ENCODE data around the gene CERS5.
"Not testable (repeated sequence)": the region's sequence is repeated elsewhere in the genome, so short reads cannot be mapped to it uniquely, and the experiment has no call there.

CERS5 gene

GRCh38 chr12:50164963-50165362 lies 2.2 kb downstream of the CERS5 start:
- no peak for DNase-seq (ENCODE audit: low read depth, low spot score)
- H3K27me3 ChIP-seq (ENCODE audit: control insufficient read depth, insufficient read depth, low read length), result no peaks in the 10 kb centered on the region
- H3K36me3 ChIP-seq (ENCODE audit: control insufficient read depth, insufficient read depth, low read length), result no peaks in the 10 kb centered on the region
- WGBS (ENCODE audit: insufficient coverage, insufficient read length), result no CpG with 5 or more reads among the region's 20 CpGs
- no peak overlapping the region for H3K4me3 ChIP-seq (ENCODE audit: low read length)
- H3K4me1 ChIP-seq (ENCODE audit: control insufficient read depth, insufficient read depth, low read length), result no peaks in the 10 kb centered on the region; the same call in 1 of the 2 replicates
- H3K27ac ChIP-seq (ENCODE audit: low read length), result no peak overlapping the region
- no peaks in the 10 kb centered on the region for H3K9me3 ChIP-seq (ENCODE audit: control insufficient read depth, insufficient read depth, low read length)

GRCh38 chr12:50162230-50162629 lies 4.9 kb downstream of the CERS5 start:
- Histone ChIP-seq H3K4me3 (ENCODE audit: low read length) (no peak overlapping the region), H3K9me3 (ENCODE audit: control insufficient read depth, insufficient read depth, low read length) (no peaks in the 10 kb centered on the region), H3K36me3 (ENCODE audit: control insufficient read depth, insufficient read depth, low read length) (no peaks in the 10 kb centered on the region), H3K27me3 (ENCODE audit: control insufficient read depth, insufficient read depth, low read length) (no peaks in the 10 kb centered on the region), H3K4me1 (ENCODE audit: control insufficient read depth, insufficient read depth, low read length) (no peaks in the 10 kb centered on the region; the same call in 1 of the 2 replicates), H3K27ac (ENCODE audit: low read length) (no peak overlapping the region)
- no CpG with 5 or more reads among the region's 2 CpGs for WGBS (ENCODE audit: insufficient coverage, insufficient read length)
- no peak for DNase-seq (ENCODE audit: low read depth, low spot score)

- H3K9me3 ChIP-seq (ENCODE audit: control insufficient read depth, insufficient read depth, low read length), result no peaks in the 10 kb centered on the region
These were observed 6.5 kb downstream of the CERS5 start for GRCh38 chr12:50160643-50161042.

DNA sequence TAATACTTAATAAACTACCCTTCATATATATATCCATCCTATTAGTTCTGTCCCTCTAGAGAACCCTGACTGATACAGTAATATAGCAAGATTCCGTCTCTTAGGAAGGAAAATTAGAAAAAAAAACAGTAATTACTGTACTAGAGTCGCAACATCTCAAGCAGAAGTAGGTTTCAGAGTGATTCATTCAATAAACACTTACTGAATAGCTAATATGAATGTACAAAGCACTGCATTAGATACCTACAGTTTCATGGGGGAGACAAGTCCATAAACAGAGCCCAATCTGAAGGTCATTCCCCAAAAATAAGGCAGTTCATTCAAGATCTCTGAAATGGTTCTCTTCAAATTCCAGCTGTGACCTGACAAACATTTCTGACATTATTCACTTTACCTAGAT lies 9.9 kb downstream of the CERS5 start:
- DNase-seq (ENCODE audit: low read depth, low spot score), result no peak
- H3K9me3 ChIP-seq (ENCODE audit: control insufficient read depth, insufficient read depth, low read length), result no peaks in the 10 kb centered on the region
- no peaks in the 10 kb centered on the region for H3K4me1 ChIP-seq (ENCODE audit: control insufficient read depth, insufficient read depth, low read length)
- WGBS (ENCODE audit: insufficient coverage, insufficient read length), result no CpG with 5 or more reads among the region's 2 CpGs
- H3K27me3 ChIP-seq (ENCODE audit: control insufficient read depth, insufficient read depth, low read length), result no peaks in the 10 kb centered on the region
- no peaks in the 10 kb centered on the region for H3K36me3 ChIP-seq (ENCODE audit: control insufficient read depth, insufficient read depth, low read length)
- H3K4me3 ChIP-seq (ENCODE audit: low read length), result no peak overlapping the region
- no peak overlapping the region for H3K27ac ChIP-seq (ENCODE audit: low read length)

More at GRCh38 chr12:50160643-50161042, 6.5 kb downstream of the CERS5 start:
- Histone ChIP-seq H3K36me3 (ENCODE audit: control insufficient read depth, insufficient read depth, low read length) (no peaks in the 10 kb centered on the region), H3K4me3 (ENCODE audit: low read length) (no peak overlapping the region), H3K27me3 (ENCODE audit: control insufficient read depth, insufficient read depth, low read length) (no peaks in the 10 kb centered on the region), H3K27ac (ENCODE audit: low read length) (no peak overlapping the region), H3K4me1 (ENCODE audit: control insufficient read depth, insufficient read depth, low read length) (no peaks in the 10 kb centered on the region; the same call in 1 of the 2 replicates)
- DNase-seq (ENCODE audit: low read depth, low spot score), result no peak

DNA sequence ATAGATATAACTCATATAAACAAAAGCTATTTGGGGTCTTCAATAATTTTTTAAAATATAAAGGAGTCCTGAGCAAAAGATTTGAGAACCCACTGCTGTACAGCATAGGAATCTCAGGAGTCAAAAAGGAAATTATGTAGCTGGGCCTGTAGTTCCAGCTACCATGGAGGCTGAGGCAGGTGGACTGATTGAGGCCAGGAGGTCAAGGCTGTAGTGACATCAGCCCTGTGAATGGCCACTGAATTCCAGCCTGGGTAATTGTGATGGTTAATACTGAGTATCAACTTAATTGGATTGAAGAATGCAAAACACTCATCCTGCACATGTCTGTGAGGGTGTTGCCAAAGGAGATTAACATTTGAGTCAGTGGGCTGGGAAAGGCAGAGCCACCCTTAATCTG lies 10.5 kb downstream of the CERS5 start:
- H3K4me3 ChIP-seq (ENCODE audit: low read length), result no peak overlapping the region
- no peaks in the 10 kb centered on the region for H3K36me3 ChIP-seq (ENCODE audit: control insufficient read depth, insufficient read depth, low read length)
- H3K27me3 ChIP-seq (ENCODE audit: control insufficient read depth, insufficient read depth, low read length), result no peaks in the 10 kb centered on the region

DNA sequence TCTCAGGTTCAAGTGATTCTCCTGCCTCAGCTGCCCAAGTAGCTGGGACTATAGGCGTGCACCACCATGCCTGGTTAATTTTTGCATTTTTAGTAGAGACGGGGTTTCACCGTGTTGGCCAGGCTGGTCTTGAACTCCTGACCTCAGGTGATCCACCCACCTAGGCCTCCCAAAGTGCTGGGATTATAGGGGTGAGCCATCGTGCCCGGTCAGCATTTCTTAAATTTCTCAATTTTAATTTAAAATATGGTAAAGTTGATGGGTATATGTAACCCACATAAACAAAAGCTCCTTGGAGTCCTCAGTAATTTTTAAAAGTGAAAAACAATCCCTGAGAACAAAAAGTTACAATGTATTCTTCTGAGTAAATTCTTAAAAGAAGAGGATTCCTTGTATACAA lies 12.2 kb downstream of the CERS5 start:
- not testable (repeated sequence) for H3K27me3 ChIP-seq (ENCODE audit: control insufficient read depth, insufficient read depth, low read length); H3K36me3 ChIP-seq (ENCODE audit: control insufficient read depth, insufficient read depth, low read length); H3K27ac ChIP-seq (ENCODE audit: low read length); H3K4me1 ChIP-seq (ENCODE audit: control insufficient read depth, insufficient read depth, low read length); H3K4me3 ChIP-seq (ENCODE audit: low read length); DNase-seq (ENCODE audit: low read depth, low spot score); H3K9me3 ChIP-seq (ENCODE audit: control insufficient read depth, insufficient read depth, low read length)
- WGBS (ENCODE audit: insufficient coverage, insufficient read length), result no CpG with 5 or more reads among the region's 5 CpGs

More for the DNA sequence above, 10.5 kb downstream of the CERS5 start:
- Histone ChIP-seq H3K27ac (ENCODE audit: low read length) (no peak overlapping the region), H3K9me3 (ENCODE audit: control insufficient read depth, insufficient read depth, low read length) (no peaks in the 10 kb centered on the region), H3K4me1 (ENCODE audit: control insufficient read depth, insufficient read depth, low read length) (no peaks in the 10 kb centered on the region)
- no peak for DNase-seq (ENCODE audit: low read depth, low spot score)

DNA sequence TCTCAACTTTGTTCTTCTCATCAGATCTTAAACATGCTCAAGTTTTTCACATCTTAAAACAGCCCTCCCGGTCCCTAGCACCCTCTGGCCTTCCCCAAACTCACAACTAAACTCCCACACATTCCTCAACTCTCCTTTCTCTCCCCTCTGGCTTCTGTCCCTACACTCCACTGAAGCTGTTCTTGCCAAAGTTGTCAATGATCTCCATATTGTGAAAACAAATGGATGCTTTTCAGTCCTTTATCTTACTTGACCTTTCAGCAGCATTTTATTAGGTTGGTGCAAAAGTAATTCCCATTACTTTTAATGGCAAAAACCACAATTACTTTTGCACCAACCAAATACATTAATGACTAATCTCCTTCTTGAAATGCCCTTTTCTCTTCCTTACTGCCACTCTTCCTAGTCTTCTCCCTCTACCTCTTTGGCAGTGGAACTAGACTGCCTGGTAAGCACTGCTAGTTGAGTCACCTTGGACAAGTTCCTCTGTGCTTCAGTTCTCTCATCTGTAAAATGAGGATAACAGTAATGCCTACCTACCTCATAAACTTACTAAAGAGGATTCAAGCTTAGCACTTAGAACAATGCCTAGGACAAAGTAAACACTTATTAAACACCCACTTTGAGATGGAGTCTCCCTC lies 16.0 kb downstream of the CERS5 start:
- DNase-seq (ENCODE audit: low read depth, low spot score), result no peak
- WGBS (ENCODE audit: insufficient coverage, insufficient read length), result 100% methylated on average over 1 of the region's 1 CpG
- Histone ChIP-seq H3K36me3 (ENCODE audit: control insufficient read depth, insufficient read depth, low read length) (no peaks in the 10 kb centered on the region), H3K27me3 (ENCODE audit: control insufficient read depth, insufficient read depth, low read length) (no peaks in the 10 kb centered on the region), H3K4me3 (ENCODE audit: low read length) (no peak overlapping the region), H3K4me1 (ENCODE audit: control insufficient read depth, insufficient read depth, low read length) (no peaks in the 10 kb centered on the region), H3K9me3 (ENCODE audit: control insufficient read depth, insufficient read depth, low read length) (no peaks in the 10 kb centered on the region), H3K27ac (ENCODE audit: low read length) (no peak overlapping the region)

- no CpG with 5 or more reads among the region's 3 CpGs for WGBS (ENCODE audit: insufficient coverage, insufficient read length)
These were observed 17.9 kb downstream of the CERS5 start for GRCh38 chr12:50149311-50149710.

GRCh38 chr12:50148011-50148410 lies 19.2 kb downstream of the CERS5 start:
- H3K27ac ChIP-seq (ENCODE audit: low read length); DNase-seq (ENCODE audit: low read depth, low spot score); H3K27me3 ChIP-seq (ENCODE audit: control insufficient read depth, insufficient read depth, low read length); H3K36me3 ChIP-seq (ENCODE audit: control insufficient read depth, insufficient read depth, low read length); H3K4me3 ChIP-seq (ENCODE audit: low read length); H3K9me3 ChIP-seq (ENCODE audit: control insufficient read depth, insufficient read depth, low read length); H3K4me1 ChIP-seq (ENCODE audit: control insufficient read depth, insufficient read depth, low read length): not testable (repeated sequence)
- WGBS (ENCODE audit: insufficient coverage, insufficient read length), result no CpG with 5 or more reads among the region's 6 CpGs

More at GRCh38 chr12:50149311-50149710, 17.9 kb downstream of the CERS5 start:
- Histone ChIP-seq H3K27me3 (ENCODE audit: control insufficient read depth, insufficient read depth, low read length) (no peaks in the 10 kb centered on the region), H3K9me3 (ENCODE audit: control insufficient read depth, insufficient read depth, low read length) (no peaks in the 10 kb centered on the region), H3K36me3 (ENCODE audit: control insufficient read depth, insufficient read depth, low read length) (no peaks in the 10 kb centered on the region), H3K4me1 (ENCODE audit: control insufficient read depth, insufficient read depth, low read length) (no peaks in the 10 kb centered on the region), H3K27ac (ENCODE audit: low read length) (no peak overlapping the region), H3K4me3 (ENCODE audit: low read length) (no peak overlapping the region)
- no peak for DNase-seq (ENCODE audit: low read depth, low spot score)

- H3K4me3 ChIP-seq (ENCODE audit: low read length), result no peak overlapping the region
- no CpG with 5 or more reads among the region's 4 CpGs for WGBS (ENCODE audit: insufficient coverage, insufficient read length)
These were observed 19.9 kb downstream of the CERS5 start for GRCh38 chr12:50147281-50147680.

GRCh38 chr12:50145439-50145838 lies 21.7 kb downstream of the CERS5 start:
- Histone ChIP-seq H3K4me3 (ENCODE audit: low read length) (no peak overlapping the region), H3K27ac (ENCODE audit: low read length) (no peak overlapping the region), H3K9me3 (ENCODE audit: control insufficient read depth, insufficient read depth, low read length) (no peaks in the 10 kb centered on the region), H3K36me3 (ENCODE audit: control insufficient read depth, insufficient read depth, low read length) (no peaks in the 10 kb centered on the region), H3K27me3 (ENCODE audit: control insufficient read depth, insufficient read depth, low read length) (no peaks in the 10 kb centered on the region), H3K4me1 (ENCODE audit: control insufficient read depth, insufficient read depth, low read length) (no peaks in the 10 kb centered on the region)
- DNase-seq (ENCODE audit: low read depth, low spot score), result no peak
- WGBS (ENCODE audit: insufficient coverage, insufficient read length), result no CpG with 5 or more reads among the region's 2 CpGs

More at GRCh38 chr12:50147281-50147680, 19.9 kb downstream of the CERS5 start:
- no peak overlapping the region for H3K27ac ChIP-seq (ENCODE audit: low read length)
- no peaks in the 10 kb centered on the region for H3K27me3 ChIP-seq (ENCODE audit: control insufficient read depth, insufficient read depth, low read length)
- H3K36me3 ChIP-seq (ENCODE audit: control insufficient read depth, insufficient read depth, low read length), result no peaks in the 10 kb centered on the region
- no peaks in the 10 kb centered on the region for H3K4me1 ChIP-seq (ENCODE audit: control insufficient read depth, insufficient read depth, low read length)
- no peaks in the 10 kb centered on the region for H3K9me3 ChIP-seq (ENCODE audit: control insufficient read depth, insufficient read depth, low read length)
- no peak for DNase-seq (ENCODE audit: low read depth, low spot score)

All from iPS DF 6.9 (cell line).